ENCODE data around the gene HIF3A.

DNA sequence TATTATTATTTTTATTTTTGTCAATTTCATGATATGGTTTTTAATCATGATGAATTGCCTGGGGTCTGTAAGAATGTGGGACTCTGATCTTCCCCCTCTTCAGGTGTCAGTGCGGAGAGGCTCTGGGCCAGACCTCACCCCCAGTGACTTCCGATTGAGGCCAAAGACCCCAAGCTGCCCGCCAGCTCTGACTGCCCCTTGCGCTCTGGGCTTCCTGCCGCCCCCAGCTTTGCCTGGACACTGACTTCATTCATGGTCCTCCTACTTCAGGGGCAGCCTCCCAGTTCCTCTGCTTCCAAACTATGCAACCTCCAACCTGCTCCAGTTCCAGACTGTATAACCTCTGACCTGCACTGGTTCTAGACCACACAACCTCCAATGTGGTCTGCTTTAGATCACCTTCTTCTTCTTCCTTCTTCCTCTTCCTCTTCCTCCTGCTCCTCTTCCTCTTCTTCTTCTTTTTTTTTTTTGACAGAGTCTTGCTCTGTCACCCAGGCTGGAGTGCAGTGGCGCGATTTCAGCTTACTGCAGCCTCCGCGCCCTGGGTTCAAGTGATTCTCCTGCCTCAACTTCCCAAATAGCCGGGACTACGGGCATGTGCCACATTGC, 43.3 kb downstream of the HIF3A start:
- TF ChIP-seq CTCF (IDR thresholded peaks at IDR 0.05): no peak
- no peak for TF ChIP-seq POLR2A (IDR thresholded peaks at IDR 0.05)
